ENCODE measurements around the gene KLHL1. TPM values are rescaled to one million over a fixed set of nuclear protein-coding genes. Genes with fewer than 3 reads are reported as not detected.

Gene KLHL1
- total RNA-seq, 3 donors from 2014 or later (not counting 1 experiment from before 2014, with no cell fraction given): not detected

DNA sequence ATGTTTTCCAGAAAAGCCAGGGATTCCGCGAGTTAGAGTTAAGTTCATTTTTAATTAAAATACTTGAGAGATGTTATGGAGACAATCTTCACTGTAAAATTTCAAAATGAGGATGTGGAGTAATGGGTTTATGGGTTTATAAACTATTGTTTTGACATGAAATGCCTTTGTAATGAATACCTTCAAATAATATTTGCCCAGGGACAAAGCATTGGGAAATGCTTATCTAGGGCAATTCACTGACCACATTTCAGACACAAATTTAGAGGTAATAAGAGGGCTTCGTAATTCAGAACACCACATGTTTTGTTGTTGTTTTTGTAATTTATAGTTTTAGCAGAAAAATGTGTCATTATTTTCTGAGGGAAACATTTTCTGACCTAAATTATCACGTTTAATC, 241.7 kb downstream of the KLHL1 start:
- H3K36me3 Mint-ChIP-seq: no peaks in the 10 kb centered on the region
- no peak overlapping the region for H3K27ac ChIP-seq (ENCODE audit: low read length)
- H3K4me3 ChIP-seq (ENCODE audit: low read length): no peak overlapping the region
- ATAC-seq (no peak), DNase-seq (no peak)
- no peak overlapping the region for H3K4me3 Mint-ChIP-seq
- intact Hi-C loops (cut with micrococcal nuclease): no loop called here
- H3K4me1 Mint-ChIP-seq: no peaks in the 10 kb centered on the region
- H3K27me3 ChIP-seq (ENCODE audit: control insufficient read depth, insufficient read depth, low read length): no peaks in the 10 kb centered on the region
- H3K27me3 Mint-ChIP-seq (ENCODE audit: low read depth in 2 of 2): no peaks in the 10 kb centered on the region
- TF ChIP-seq, protein P1, sequence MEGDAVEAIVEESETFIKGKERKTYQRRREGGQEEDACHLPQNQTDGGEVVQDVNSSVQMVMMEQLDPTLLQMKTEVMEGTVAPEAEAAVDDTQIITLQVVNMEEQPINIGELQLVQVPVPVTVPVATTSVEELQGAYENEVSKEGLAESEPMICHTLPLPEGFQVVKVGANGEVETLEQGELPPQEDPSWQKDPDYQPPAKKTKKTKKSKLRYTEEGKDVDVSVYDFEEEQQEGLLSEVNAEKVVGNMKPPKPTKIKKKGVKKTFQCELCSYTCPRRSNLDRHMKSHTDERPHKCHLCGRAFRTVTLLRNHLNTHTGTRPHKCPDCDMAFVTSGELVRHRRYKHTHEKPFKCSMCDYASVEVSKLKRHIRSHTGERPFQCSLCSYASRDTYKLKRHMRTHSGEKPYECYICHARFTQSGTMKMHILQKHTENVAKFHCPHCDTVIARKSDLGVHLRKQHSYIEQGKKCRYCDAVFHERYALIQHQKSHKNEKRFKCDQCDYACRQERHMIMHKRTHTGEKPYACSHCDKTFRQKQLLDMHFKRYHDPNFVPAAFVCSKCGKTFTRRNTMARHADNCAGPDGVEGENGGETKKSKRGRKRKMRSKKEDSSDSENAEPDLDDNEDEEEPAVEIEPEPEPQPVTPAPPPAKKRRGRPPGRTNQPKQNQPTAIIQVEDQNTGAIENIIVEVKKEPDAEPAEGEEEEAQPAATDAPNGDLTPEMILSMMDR (IDR thresholded peaks at IDR 0.05): no peak
- peaks cover 6% of the 10 kb centered on the region for H3K9me3 ChIP-seq (ENCODE audit: control insufficient read depth, insufficient read depth, low read length)
- no peaks in the 10 kb centered on the region for H3K36me3 ChIP-seq (ENCODE audit: control insufficient read depth, insufficient read depth, low read length)
- H3K4me1 ChIP-seq (ENCODE audit: control insufficient read depth, insufficient read depth, low read length): no peaks in the 10 kb centered on the region
- no peak overlapping the region for H3K27ac Mint-ChIP-seq
- 90% methylated on average over 2 of the region's 4 CpGs for whole genome bisulfite sequencing (ENCODE audit: insufficient coverage)
- H3K9me3 Mint-ChIP-seq: peaks cover 0 to 3% of the 10 kb centered on the region in 2 donors

DNA sequence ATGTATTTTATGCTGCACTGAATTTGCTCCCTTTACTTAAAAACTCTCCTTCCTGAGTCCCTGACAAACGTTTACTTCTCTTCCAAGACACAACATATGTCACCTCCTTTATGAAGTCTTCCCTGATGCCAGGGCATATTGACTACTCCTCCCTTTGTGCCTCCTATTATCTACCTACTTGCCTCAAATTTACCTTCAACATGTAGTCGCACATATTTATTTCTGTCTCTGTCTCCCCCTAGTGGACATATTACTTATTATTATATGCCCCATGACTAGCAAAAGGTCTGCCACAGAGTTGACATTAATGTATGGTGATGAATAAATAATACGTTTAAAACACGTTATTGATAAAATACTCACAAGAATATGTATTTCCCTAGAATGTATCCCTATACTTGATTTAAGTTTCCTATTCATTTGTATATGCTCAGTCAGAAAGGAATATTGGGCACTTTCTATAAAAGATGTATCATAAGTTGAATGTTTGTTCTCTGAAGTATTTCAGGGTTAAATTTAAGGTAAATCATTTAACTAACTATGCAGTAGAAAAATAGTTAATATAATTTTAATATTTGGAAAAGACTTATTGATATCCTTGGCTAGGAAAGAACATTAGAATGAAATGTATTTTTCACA, 250.9 kb downstream of the KLHL1 start:
- TF ChIP-seq, protein P1 (IDR thresholded peaks at IDR 0.05): peak; percentile 13
- Histone ChIP-seq H3K27me3 (ENCODE audit: control insufficient read depth, insufficient read depth, low read length) (no peaks in the 10 kb centered on the region), H3K4me3 (ENCODE audit: low read length) (no peak overlapping the region), H3K36me3 (ENCODE audit: control insufficient read depth, insufficient read depth, low read length) (no peaks in the 10 kb centered on the region), H3K27ac (ENCODE audit: low read length) (no peak overlapping the region), H3K4me1 (ENCODE audit: control insufficient read depth, insufficient read depth, low read length) (no peaks in the 10 kb centered on the region), H3K9me3 (ENCODE audit: control insufficient read depth, insufficient read depth, low read length) (no peaks in the 10 kb centered on the region)
- WGBS (ENCODE audit: insufficient coverage): 4% methylated on average over 2 of the region's 4 CpGs
- DNase-seq (peak in 1 of 2 donors; percentile 5), ATAC-seq (no peak)
- Mint-ChIP-seq H3K27me3 (ENCODE audit: low read depth in 2 of 2) (no peaks in the 10 kb centered on the region), H3K4me3 (no peak overlapping the region), H3K9me3 (peaks cover 8 to 16% of the 10 kb centered on the region in 2 donors), H3K36me3 (no peaks in the 10 kb centered on the region), H3K27ac (no peak overlapping the region), H3K4me1 (no peaks in the 10 kb centered on the region)
- intact Hi-C loops (cut with micrococcal nuclease): no loop called here

DNA sequence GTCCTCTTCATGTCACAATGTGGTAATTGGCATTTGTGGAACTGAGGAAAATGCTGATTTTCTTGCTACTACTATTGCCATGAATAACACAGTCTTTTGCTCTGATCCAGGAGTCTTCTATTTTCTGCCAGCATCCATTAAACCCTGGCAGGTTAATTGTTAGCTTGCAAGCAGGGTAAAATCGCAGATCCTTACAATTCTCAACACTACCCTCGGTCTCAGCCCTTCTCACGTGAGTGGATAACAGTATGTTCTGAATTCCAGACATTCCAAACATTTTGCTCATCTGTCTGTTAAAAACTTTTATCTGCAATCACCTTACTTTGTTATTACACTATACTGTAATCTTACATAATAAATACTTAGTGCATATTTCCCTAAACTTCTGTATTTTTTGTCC, 251.9 kb downstream of the KLHL1 start:
- H3K4me1 Mint-ChIP-seq: no peaks in the 10 kb centered on the region
- no peak overlapping the region for H3K27ac Mint-ChIP-seq
- 86% methylated on average over 3 of the region's 3 CpGs for WGBS (ENCODE audit: insufficient coverage)
- ATAC-seq (no peak), DNase-seq (no peak)
- Histone ChIP-seq H3K9me3 (ENCODE audit: control insufficient read depth, insufficient read depth, low read length) (no peaks in the 10 kb centered on the region), H3K27me3 (ENCODE audit: control insufficient read depth, insufficient read depth, low read length) (no peaks in the 10 kb centered on the region), H3K36me3 (ENCODE audit: control insufficient read depth, insufficient read depth, low read length) (no peaks in the 10 kb centered on the region), H3K4me3 (ENCODE audit: low read length) (no peak overlapping the region), H3K27ac (ENCODE audit: low read length) (no peak overlapping the region), H3K4me1 (ENCODE audit: control insufficient read depth, insufficient read depth, low read length) (no peaks in the 10 kb centered on the region)
- H3K27me3 Mint-ChIP-seq (ENCODE audit: low read depth in 2 of 2): no peaks in the 10 kb centered on the region
- TF ChIP-seq, protein P1 (IDR thresholded peaks at IDR 0.05): no peak
- intact Hi-C loops (cut with micrococcal nuclease): no loop called here
- H3K36me3 Mint-ChIP-seq: no peaks in the 10 kb centered on the region
- peaks cover 10 to 18% of the 10 kb centered on the region in 2 donors for H3K9me3 Mint-ChIP-seq
- no peak overlapping the region for H3K4me3 Mint-ChIP-seq

DNA sequence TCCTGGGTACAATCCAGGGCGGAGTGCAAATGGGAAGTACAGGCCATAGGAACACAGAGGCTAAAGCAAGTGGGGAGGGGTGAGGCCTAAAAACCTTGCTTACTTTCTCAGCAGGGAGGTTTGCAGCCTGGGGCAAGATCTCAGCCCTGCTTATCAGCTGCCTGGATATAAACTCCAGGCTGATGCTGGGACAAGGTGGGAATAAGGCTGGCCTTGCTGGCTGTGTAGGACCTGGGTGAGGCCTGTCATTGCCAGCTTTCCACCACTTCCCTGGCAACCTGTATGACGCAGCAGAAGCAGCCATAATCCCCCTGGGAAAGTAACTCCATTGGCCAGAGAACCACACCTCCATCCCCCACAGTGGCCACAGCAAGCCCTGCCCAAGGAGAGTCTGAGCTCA, 279.7 kb downstream of the KLHL1 start:
- H3K27ac ChIP-seq (ENCODE audit: low read length): no peak overlapping the region
- no peak overlapping the region for H3K4me3 ChIP-seq (ENCODE audit: low read length)
- WGBS (ENCODE audit: insufficient coverage): 97% methylated on average over 2 of the region's 2 CpGs
- intact Hi-C loops (cut with micrococcal nuclease): no loop called here
- Mint-ChIP-seq H3K27ac (no peak overlapping the region), H3K27me3 (ENCODE audit: low read depth in 2 of 2) (no peaks in the 10 kb centered on the region), H3K36me3 (peaks cover 7% of the 10 kb centered on the region), H3K4me3 (no peak overlapping the region), H3K9me3 (peaks cover 27 to 31% of the 10 kb centered on the region in 2 donors), H3K4me1 (no peaks in the 10 kb centered on the region)
- H3K27me3 ChIP-seq (ENCODE audit: control insufficient read depth, insufficient read depth, low read length): no peaks in the 10 kb centered on the region
- no peak for DNase-seq
- ATAC-seq: no peak
- H3K9me3 ChIP-seq (ENCODE audit: control insufficient read depth, insufficient read depth, low read length): peaks cover 10% of the 10 kb centered on the region
- no peaks in the 10 kb centered on the region for H3K4me1 ChIP-seq (ENCODE audit: control insufficient read depth, insufficient read depth, low read length)
- TF ChIP-seq, protein P1 (IDR thresholded peaks at IDR 0.05): no peak
- H3K36me3 ChIP-seq (ENCODE audit: control insufficient read depth, insufficient read depth, low read length): no peaks in the 10 kb centered on the region

Data from natural killer cell (primary cell).